Breast epithelium (tissue), 4 donors: ENCODE data around the gene KIF4B. TPM values are rescaled to one million over a fixed set of nuclear protein-coding genes. Genes with fewer than 3 reads are reported as not detected.
"Not testable (repeated sequence)": the region's sequence is repeated elsewhere in the genome, so short reads cannot be mapped to it uniquely, and the experiment has no call there.

Experiments used
- DNase-seq, 2 donors: peaks; one replicate each; pipeline ENCODE4 v3.0.0-alpha.2; 2019; ENCODE audit warnings: low spot score in 2 of 2
- H3K27ac ChIP-seq, 2 donors: fragments of 200-600 bp; sonication (generic) in 1 of 2; one replicate each; pipeline ENCODE4 v1.5.1; 2016 to 2019; ENCODE audit warnings: mild to moderate bottlenecking in 1 of 2
- H3K27me3 ChIP-seq, 2 donors: fragments of 200-600 bp; sonication (generic) in 1 of 2; one replicate each; pipeline versions ENCODE4 v1.5.1 to v1.6.0; 2017 to 2019; ENCODE audit warnings: control low read depth in 1 of 2, mild to moderate bottlenecking in 1 of 2
- H3K36me3 ChIP-seq: fragments of 200-600 bp; one replicate; pipeline ENCODE4 v1.5.1; 2019
- H3K4me1 ChIP-seq, 2 donors: fragments of 200-600 bp; sonication (generic); one replicate each; pipeline ENCODE4 v1.5.1; 2016 to 2019; ENCODE audit warnings: control low read depth in 1 of 2
- H3K4me3 ChIP-seq, 3 donors: fragments of 200-600 bp; sonication (generic); 1 replicate in 2 of 3; 2 replicates in 1 of 3; pipeline ENCODE4 v1.5.1; 2016 to 2019; ENCODE audit warnings: mild to moderate bottlenecking in 3 of 3, moderate library complexity in 2 of 3
- H3K9me3 ChIP-seq, 2 donors: fragments of 200-600 bp; sonication (generic) in 1 of 2; one replicate each; pipeline ENCODE4 v1.5.1; 2016 to 2019; ENCODE audit warnings: control low read depth in 1 of 2
- CTCF ChIP-seq, 3 donors: fragments of 450-650 bp; IDR thresholded peaks; one replicate each; pipeline ENCODE4 v1.5.1; 2016 to 2017; ENCODE audit warnings: antibody characterized with exemption in 3 of 3, mild to moderate bottlenecking in 3 of 3, moderate library complexity in 3 of 3
- POLR2A ChIP-seq: fragments of 450-650 bp; IDR thresholded peaks from one replicate; pipeline ENCODE4 v1.6.1; 2016; ENCODE audit warnings: antibody characterized with exemption, mild to moderate bottlenecking, moderate library complexity
- POLR2AphosphoS5 ChIP-seq, 3 donors: sonication (generic); formaldehyde crosslinking; IDR thresholded peaks; one replicate each; pipeline ENCODE4 v1.6.1; 2017; ENCODE audit warnings: antibody characterized with exemption in 3 of 3
- intact Hi-C: fragments of 100-400 bp; cut with DNase I; formaldehyde crosslinking; loops from one replicate; pipeline ENCODE4 v1.15.1; 2023; ENCODE audit warnings: low total_unique reads
- total RNA-seq, 3 donors: library from RNA; depleted of rRNA; stranded (reverse); fragments of >200 nt; gene quantifications; one replicate each; pipeline ENCODE4 v1.1.0, GENCODE V29; 2016

KIF4B gene
- total RNA-seq, 3 donors from 2014 or later = not detected

- peaks cover 4% of the 10 kb centered on the region for H3K36me3 ChIP-seq
Measured at GRCh38 chr5:154968953-154969352, 44.6 kb upstream of the KIF4B start.

GRCh38 chr5:154970759-154971158, 42.8 kb upstream of the KIF4B start:
- H3K27ac ChIP-seq = no peak overlapping the region
- H3K4me3 ChIP-seq = no peak overlapping the region
- TF ChIP-seq POLR2AphosphoS5 (IDR thresholded peaks at IDR 0.05) = no peak
- TF ChIP-seq POLR2A = no peak
- TF ChIP-seq CTCF (IDR thresholded peaks at IDR 0.05) = no peak
- no peak for DNase-seq
- no peaks in the 10 kb centered on the region for H3K4me1 ChIP-seq
- H3K27me3 ChIP-seq = no peaks in the 10 kb centered on the region
- intact Hi-C loops = no loop called here
- no peaks in the 10 kb centered on the region for H3K9me3 ChIP-seq
- peaks cover 4% of the 10 kb centered on the region for H3K36me3 ChIP-seq

More at GRCh38 chr5:154968953-154969352, 44.6 kb upstream of the KIF4B start:
- H3K4me3 ChIP-seq = no peak overlapping the region
- no peak for DNase-seq
- intact Hi-C loops = no loop called here
- H3K27ac ChIP-seq = no peak overlapping the region
- TF ChIP-seq CTCF (IDR thresholded peaks at IDR 0.05) (no peak), POLR2AphosphoS5 (IDR thresholded peaks at IDR 0.05) (no peak), POLR2A (no peak)
- H3K4me1 ChIP-seq = no peaks in the 10 kb centered on the region
- no peaks in the 10 kb centered on the region for H3K27me3 ChIP-seq
- no peaks in the 10 kb centered on the region for H3K9me3 ChIP-seq

- no peak for TF ChIP-seq CTCF (IDR thresholded peaks at IDR 0.05)
- TF ChIP-seq POLR2AphosphoS5 (IDR thresholded peaks at IDR 0.05) = no peak
- intact Hi-C loops = no loop called here
Measured at GRCh38 chr5:154971501-154971900, 42.1 kb upstream of the KIF4B start.

GRCh38 chr5:154972476-154973080, 41.0 kb upstream of the KIF4B start:
- Histone ChIP-seq H3K9me3 (no peaks in the 10 kb centered on the region), H3K36me3 (no peaks in the 10 kb centered on the region), H3K27me3 (no peaks in the 10 kb centered on the region), H3K4me3 (no peak overlapping the region), H3K4me1 (no peaks in the 10 kb centered on the region), H3K27ac (no peak overlapping the region)
- DNase-seq = no peak
- intact Hi-C loops = no loop called here
- TF ChIP-seq CTCF (IDR thresholded peaks at IDR 0.05) (peak in 2 of 3 donors; percentile 27 to 45), POLR2AphosphoS5 (IDR thresholded peaks at IDR 0.05) (no peak), POLR2A (no peak)

More at GRCh38 chr5:154971501-154971900, 42.1 kb upstream of the KIF4B start:
- Histone ChIP-seq H3K4me1 (no peaks in the 10 kb centered on the region), H3K4me3 (no peak overlapping the region), H3K27ac (no peak overlapping the region), H3K36me3 (peaks cover 4% of the 10 kb centered on the region), H3K27me3 (no peaks in the 10 kb centered on the region), H3K9me3 (no peaks in the 10 kb centered on the region)
- no peak for DNase-seq

- H3K36me3 ChIP-seq, H3K4me1 ChIP-seq, H3K9me3 ChIP-seq, H3K27ac ChIP-seq, DNase-seq, intact Hi-C loops, H3K4me3 ChIP-seq, H3K27me3 ChIP-seq: not testable (repeated sequence)
Measured at GRCh38 chr5:154976082-154976481, 37.5 kb upstream of the KIF4B start.

- intact Hi-C loops = no loop called here
- Histone ChIP-seq H3K27ac (no peak overlapping the region), H3K36me3 (no peaks in the 10 kb centered on the region), H3K27me3 (no peaks in the 10 kb centered on the region), H3K4me1 (no peaks in the 10 kb centered on the region), H3K9me3 (no peaks in the 10 kb centered on the region), H3K4me3 (no peak overlapping the region)
- TF ChIP-seq POLR2AphosphoS5 (IDR thresholded peaks at IDR 0.05) (no peak), POLR2A (no peak), CTCF (IDR thresholded peaks at IDR 0.05) (no peak)
- no peak for DNase-seq
Measured at GRCh38 chr5:154977409-154977808, 36.1 kb upstream of the KIF4B start.

GRCh38 chr5:154978294-154978693, 35.3 kb upstream of the KIF4B start:
- H3K9me3 ChIP-seq, H3K27ac ChIP-seq, H3K4me1 ChIP-seq, H3K4me3 ChIP-seq, H3K27me3 ChIP-seq, H3K36me3 ChIP-seq, DNase-seq, intact Hi-C loops: not testable (repeated sequence)
